Esophagus squamous epithelium (tissue), 4 donors: ENCODE data around the gene MICB.

Experiments used
- POLR2A ChIP-seq, 4 donors: fragments of 450-650 bp; IDR thresholded peaks; one replicate each; pipeline ENCODE4 v1.6.1; 2017; ENCODE audit warnings: antibody characterized with exemption in 4 of 4, mild to moderate bottlenecking in 4 of 4, moderate library complexity in 3 of 4
- TF ChIP-seq, protein P1 (sequence below), 6 experiments: fragments of 450-650 bp in 4 of 6; fragments of 200-600 bp in 2 of 6; sonication (generic) in 2 of 6; IDR thresholded peaks; one replicate each; pipeline ENCODE4 v1.5.1; 2016 to 2019; ENCODE audit warnings: antibody characterized with exemption in 6 of 6, mild to moderate bottlenecking in 4 of 6, moderate library complexity in 4 of 6

- TF ChIP-seq POLR2A (IDR thresholded peaks at IDR 0.05), result no peak
- TF ChIP-seq, protein P1, sequence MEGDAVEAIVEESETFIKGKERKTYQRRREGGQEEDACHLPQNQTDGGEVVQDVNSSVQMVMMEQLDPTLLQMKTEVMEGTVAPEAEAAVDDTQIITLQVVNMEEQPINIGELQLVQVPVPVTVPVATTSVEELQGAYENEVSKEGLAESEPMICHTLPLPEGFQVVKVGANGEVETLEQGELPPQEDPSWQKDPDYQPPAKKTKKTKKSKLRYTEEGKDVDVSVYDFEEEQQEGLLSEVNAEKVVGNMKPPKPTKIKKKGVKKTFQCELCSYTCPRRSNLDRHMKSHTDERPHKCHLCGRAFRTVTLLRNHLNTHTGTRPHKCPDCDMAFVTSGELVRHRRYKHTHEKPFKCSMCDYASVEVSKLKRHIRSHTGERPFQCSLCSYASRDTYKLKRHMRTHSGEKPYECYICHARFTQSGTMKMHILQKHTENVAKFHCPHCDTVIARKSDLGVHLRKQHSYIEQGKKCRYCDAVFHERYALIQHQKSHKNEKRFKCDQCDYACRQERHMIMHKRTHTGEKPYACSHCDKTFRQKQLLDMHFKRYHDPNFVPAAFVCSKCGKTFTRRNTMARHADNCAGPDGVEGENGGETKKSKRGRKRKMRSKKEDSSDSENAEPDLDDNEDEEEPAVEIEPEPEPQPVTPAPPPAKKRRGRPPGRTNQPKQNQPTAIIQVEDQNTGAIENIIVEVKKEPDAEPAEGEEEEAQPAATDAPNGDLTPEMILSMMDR (IDR thresholded peaks at IDR 0.05), result no peak
Measured at GRCh38 chr6:31543639-31544038, 45.7 kb downstream of the MICB start.
